GM23248 (cell line): ENCODE measurements around the gene FAM117A. TPM values are rescaled to one million over a fixed set of nuclear protein-coding genes. Genes with fewer than 3 reads are reported as not detected.

ENCODE experiments used
- DNase-seq: peaks from one replicate; pipeline ENCODE4 v3.0.0-alpha.2; 2015
- H2AFZ ChIP-seq: fragments of 200-600 bp; sonication (generic); 2 replicates; pipeline ENCODE4 v1.6.1; 2016; ENCODE audit warnings: antibody characterized with exemption
- H3F3A ChIP-seq: fragments of 200-600 bp; sonication (generic); 2 replicates; pipeline ENCODE4 v1.6.1; 2016; ENCODE audit warnings: mild to moderate bottlenecking, antibody characterized with exemption, mixed run types; ENCODE audit not compliant: insufficient read depth
- H3K27ac ChIP-seq: fragments of 200-600 bp; sonication (generic); 2 replicates; pipeline ENCODE4 v1.5.1; 2016; ENCODE audit warnings: mild to moderate bottlenecking
- H3K27me3 ChIP-seq: fragments of 200-600 bp; sonication (generic); replicated peaks from 2 replicates; pipeline ENCODE4 v1.6.1; 2016; ENCODE audit warnings: mild to moderate bottlenecking; ENCODE audit not compliant: insufficient read depth
- H3K36me3 ChIP-seq: fragments of 200-600 bp; sonication (generic); 2 replicates; pipeline ENCODE4 v1.6.1; 2016; ENCODE audit warnings: low read depth, mild to moderate bottlenecking
- H3K4me1 ChIP-seq: fragments of 200-600 bp; sonication (generic); 2 replicates; pipeline ENCODE4 v1.6.1; 2016; ENCODE audit warnings: mild to moderate bottlenecking; ENCODE audit not compliant: insufficient read depth
- H3K4me2 ChIP-seq: fragments of 200-600 bp; sonication (generic); one replicate; pipeline ENCODE4 v1.6.1; 2016; ENCODE audit warnings: mild to moderate bottlenecking; ENCODE audit not compliant: unreplicated experiment
- H3K4me3 ChIP-seq: fragments of 200-600 bp; sonication (generic); 2 replicates; pipeline ENCODE4 v1.5.1; 2016; ENCODE audit warnings: mild to moderate bottlenecking
- H3K79me2 ChIP-seq: fragments of 200-600 bp; sonication (generic); 2 replicates; pipeline ENCODE4 v1.6.1; 2016; ENCODE audit warnings: mild to moderate bottlenecking; ENCODE audit not compliant: insufficient read depth
- H3K9ac ChIP-seq: fragments of 200-600 bp; sonication (generic); 2 replicates; pipeline ENCODE4 v1.6.1; 2016; ENCODE audit warnings: mild to moderate bottlenecking
- H3K9me2 ChIP-seq: fragments of 200-600 bp; sonication (generic); 2 replicates; pipeline ENCODE4 v1.6.1; 2016; ENCODE audit warnings: mixed run types, mild to moderate bottlenecking, moderate library complexity; ENCODE audit not compliant: insufficient read depth
- H3K9me3 ChIP-seq: fragments of 200-600 bp; sonication (generic); one replicate; pipeline ENCODE4 v1.6.1; 2017; ENCODE audit warnings: low read depth
- H4K20me1 ChIP-seq: fragments of 200-600 bp; sonication (generic); 2 replicates; pipeline ENCODE4 v1.6.0; 2016; ENCODE audit not compliant: insufficient read depth
- EZH2 ChIP-seq: fragments of 200-600 bp; sonication (generic); IDR thresholded peaks from 2 replicates; pipeline ENCODE4 v1.6.1; 2018; ENCODE audit warnings: antibody characterized with exemption, mild to moderate bottlenecking; ENCODE audit not compliant: insufficient read depth, poor library complexity, severe bottlenecking
- EZH2phosphoT487 ChIP-seq: fragments of 200-600 bp; sonication (generic); IDR thresholded peaks from 2 replicates; pipeline ENCODE4 v1.6.1; 2018; ENCODE audit warnings: antibody characterized with exemption, moderate library complexity, mild to moderate bottlenecking, low read depth; ENCODE audit not compliant: insufficient read depth
- WGBS, 2 experiments: methylation state at CpG; one replicate each; pipeline ENCODE4 v1.1.6; 2015 to 2017; ENCODE audit warnings: low lambda C conversion rate in 2 of 2, low coverage in 1 of 2; ENCODE audit errors: missing lambda C conversion rate in 2 of 2; 5-methylcytosine and 5-hydroxymethylcytosine counted together
- in situ Hi-C: fragments of 300-500 bp; cut with MboI; formaldehyde crosslinking; loops from 2 replicates; pipeline ENCODE4 v1.15.0; 2020
- polyA plus RNA-seq: library from polyadenylated mRNA; unstranded; fragments of >200 nt; fragmentation: Nextera tagmentation; extraction: Ambion mirVana; gene quantifications from 2 replicates; pipeline ENCODE4 v1.2.1, GENCODE V29; 2016
- total RNA-seq: library from RNA; depleted of rRNA; stranded (reverse); fragments of >200 nt; shearing (Covaris generic); gene quantifications from 2 replicates; pipeline ENCODE4 v1.2.3, GENCODE V29; 2014

Gene FAM117A
- total and polyA plus RNA-seq, 2 experiments from 2014 or later = 1.8 to 4.0 TPM

DNA sequence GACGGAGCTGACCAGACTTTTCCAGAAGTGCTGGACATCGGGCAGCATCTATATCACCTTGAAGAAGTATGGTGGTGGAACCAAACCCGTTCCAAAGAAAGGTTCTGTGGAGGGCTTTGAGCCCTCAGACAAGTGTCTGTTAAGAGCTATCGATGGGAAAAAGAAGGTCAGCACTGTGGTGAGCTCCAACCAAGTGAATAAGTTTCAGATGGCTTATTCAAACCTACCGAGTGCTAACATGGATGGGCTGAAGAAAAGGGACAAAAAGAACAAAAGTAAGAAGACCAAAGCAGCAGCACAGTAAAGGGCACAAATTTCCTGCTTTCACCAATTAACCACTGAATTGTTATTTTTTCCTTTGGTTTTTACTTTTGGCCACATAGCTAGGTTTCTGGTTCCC lies 31.4 kb upstream of the FAM117A start:
- no peak overlapping the region for H3K27ac ChIP-seq
- H2AFZ ChIP-seq = no peak overlapping the region
- TF ChIP-seq EZH2 (no peak), EZH2phosphoT487 (no peak)
- no peaks in the 10 kb centered on the region for H3K9me3 ChIP-seq
- no peaks in the 10 kb centered on the region for H3K27me3 ChIP-seq
- H3F3A ChIP-seq = peaks cover 12% of the 10 kb centered on the region
- H3K4me3 ChIP-seq = no peak overlapping the region
- WGBS, 2 experiments = 78 to 79% methylated on average over 5 of the region's 5 CpGs
- peaks cover 8% of the 10 kb centered on the region; the same call in 1 of the 2 replicates for H4K20me1 ChIP-seq
- no peak overlapping the region for H3K4me2 ChIP-seq
- H3K4me1 ChIP-seq = peaks cover 20% of the 10 kb centered on the region
- in situ Hi-C loops = no loop called here
- H3K9ac ChIP-seq = no peak overlapping the region
- H3K9me2 ChIP-seq = no peaks in the 10 kb centered on the region
- peaks cover 100% of the 10 kb centered on the region for H3K79me2 ChIP-seq
- no peak for DNase-seq
- H3K36me3 ChIP-seq = peaks cover 53% of the 10 kb centered on the region

DNA sequence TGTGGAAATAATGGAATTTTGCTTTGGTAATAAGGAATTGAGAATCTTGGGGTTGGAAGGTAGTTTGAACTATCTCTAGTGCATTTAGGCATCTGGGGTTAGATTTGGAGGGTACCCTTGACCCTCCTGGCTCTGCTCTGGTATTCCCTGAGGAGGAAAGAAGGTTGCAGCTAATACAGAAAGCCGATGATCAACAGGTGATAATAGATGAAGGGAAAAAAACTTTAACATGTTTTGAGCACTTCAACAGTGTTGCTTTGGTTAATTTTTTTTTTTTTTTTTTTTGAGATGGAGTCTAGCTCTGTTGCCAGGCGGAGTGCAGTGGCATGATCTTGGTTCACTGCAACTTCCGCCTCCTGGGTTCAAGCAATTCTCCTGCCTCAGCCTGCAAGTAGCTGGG lies 29.4 kb upstream of the FAM117A start:
- H3K4me2 ChIP-seq = no peak overlapping the region
- no peak for TF ChIP-seq EZH2
- no peak for TF ChIP-seq EZH2phosphoT487
- no peak overlapping the region for H3K27ac ChIP-seq
- in situ Hi-C loops = no loop called here
- H3K4me1 ChIP-seq = peaks cover 27% of the 10 kb centered on the region
- H3K9me3 ChIP-seq = no peaks in the 10 kb centered on the region
- no peak for DNase-seq
- 88 to 91% methylated on average over 3 of the region's 3 CpGs for WGBS, 2 experiments
- peaks cover 18% of the 10 kb centered on the region for H3F3A ChIP-seq
- peaks cover 35% of the 10 kb centered on the region for H3K36me3 ChIP-seq
- no peaks in the 10 kb centered on the region for H3K27me3 ChIP-seq
- no peak overlapping the region for H3K4me3 ChIP-seq
- no peak overlapping the region for H2AFZ ChIP-seq
- H4K20me1 ChIP-seq = peaks cover 9% of the 10 kb centered on the region; the same call in 1 of the 2 replicates
- H3K9me2 ChIP-seq = no peaks in the 10 kb centered on the region
- peaks cover 92% of the 10 kb centered on the region for H3K79me2 ChIP-seq
- H3K9ac ChIP-seq = no peak overlapping the region

DNA sequence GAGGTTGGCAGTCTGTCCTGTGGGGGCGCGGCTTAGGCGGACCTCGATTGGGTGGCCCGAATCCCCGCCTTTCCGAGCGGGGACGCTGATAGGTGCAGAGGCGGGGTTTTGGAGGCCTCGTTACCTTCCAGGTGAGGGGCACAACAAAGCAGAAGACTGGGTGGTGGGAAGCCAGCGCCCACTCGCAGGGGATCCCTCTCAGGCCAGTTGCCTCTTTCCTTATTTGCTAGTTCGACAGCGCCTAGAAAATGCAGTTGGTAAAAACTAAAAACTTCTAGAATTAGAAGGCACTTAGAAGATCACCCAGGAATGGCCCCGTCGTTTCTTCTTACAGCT lies 25.3 kb upstream of the FAM117A start:
- H3K4me1 ChIP-seq = peaks cover 29% of the 10 kb centered on the region
- no peaks in the 10 kb centered on the region for H3K9me2 ChIP-seq
- peaks cover 12% of the 10 kb centered on the region for H3F3A ChIP-seq
- H4K20me1 ChIP-seq = peaks cover 9% of the 10 kb centered on the region; the same call in 1 of the 2 replicates
- DNase-seq = no peak
- whole genome bisulfite sequencing, 2 experiments = 1 to 2% methylated on average over 17 of the region's 17 CpGs
- peak overlapping the region; percentile 70 for H3K4me2 ChIP-seq
- peaks cover 63% of the 10 kb centered on the region for H3K79me2 ChIP-seq
- H3K36me3 ChIP-seq = peaks cover 14% of the 10 kb centered on the region
- peak overlapping the region; percentile 91 for H3K4me3 ChIP-seq
- in situ Hi-C loops = no loop called here
- no peak overlapping the region for H3K27ac ChIP-seq
- H3K27me3 ChIP-seq = no peaks in the 10 kb centered on the region
- TF ChIP-seq EZH2 (no peak), EZH2phosphoT487 (no peak)
- no peak overlapping the region for H2AFZ ChIP-seq
- peak overlapping the region; percentile 22; the same call in 1 of the 2 replicates for H3K9ac ChIP-seq
- no peaks in the 10 kb centered on the region for H3K9me3 ChIP-seq

DNA sequence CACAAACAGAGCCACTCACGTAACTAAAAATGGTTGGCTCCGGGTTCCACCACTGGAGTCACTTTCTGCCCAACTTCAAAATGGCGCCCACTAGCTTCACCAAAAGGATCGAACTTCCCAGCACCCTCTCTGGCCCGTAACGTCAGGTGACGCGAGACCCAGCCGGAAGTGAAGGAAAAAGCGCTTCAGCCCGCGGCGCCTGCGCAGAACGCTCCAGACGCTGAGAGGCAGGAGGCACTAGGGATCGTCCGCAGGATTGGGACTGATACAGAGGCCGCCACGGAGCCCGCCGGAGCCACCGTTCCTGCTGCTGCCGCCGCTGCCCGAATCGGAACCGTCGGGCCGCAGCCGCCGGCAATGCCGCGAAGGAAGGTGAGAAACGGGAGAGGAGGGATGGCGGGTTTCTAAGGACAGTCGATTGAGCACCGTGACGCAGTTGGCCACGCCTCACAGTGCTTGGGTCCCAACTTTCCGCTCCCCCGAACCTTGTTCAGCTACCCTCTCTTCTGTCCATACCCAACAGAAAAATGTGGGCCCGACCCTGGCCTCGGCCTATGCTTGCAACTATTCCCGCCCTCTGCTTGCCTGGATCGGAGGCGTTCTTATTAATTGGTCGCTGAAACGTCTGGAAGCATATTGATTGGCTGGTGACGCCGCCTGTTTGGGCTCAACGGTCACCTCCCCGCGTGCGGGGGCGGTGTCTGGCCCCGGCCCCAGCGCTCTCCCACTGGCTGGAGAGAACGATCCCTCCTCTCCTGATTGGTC lies 24.7 kb upstream of the FAM117A start, which contains the start of gene KAT7:
TSS of gene KAT7 (plus strand) at position 204 of the 765 bp plus-strand sequence. CDS start at position 358, 154 bp downstream.
- Histone ChIP-seq H3K9me2 (no peaks in the 10 kb centered on the region), H3K79me2 (peaks cover 57% of the 10 kb centered on the region), H3K4me2 (peak within 1 kb of the TSS; percentile 98), H3F3A (peaks cover 12% of the 10 kb centered on the region), H3K36me3 (peaks cover 14% of the 10 kb centered on the region), H3K9me3 (no peaks in the 10 kb centered on the region), H4K20me1 (peaks cover 9% of the 10 kb centered on the region; the same call in 1 of the 2 replicates), H3K4me3 (peak within 1 kb of the TSS; percentile 91), H3K27ac (peak within 1 kb of the TSS; percentile 95), H3K27me3 (no peaks in the 10 kb centered on the region), H3K9ac (peak within 1 kb of the TSS; percentile 98), H2AFZ (peak within 1 kb of the TSS; percentile 94), H3K4me1 (peaks cover 29% of the 10 kb centered on the region)
- 1 to 2% methylated on average over 59 of the region's 59 CpGs for WGBS, 2 experiments
- in situ Hi-C loops = no loop called here
- DNase-seq = peak; percentile 100
- TF ChIP-seq EZH2 = no peak
- TF ChIP-seq EZH2phosphoT487 = no peak
